ENCODE results near the gene FXYD5.

FXYD5 gene

DNA sequence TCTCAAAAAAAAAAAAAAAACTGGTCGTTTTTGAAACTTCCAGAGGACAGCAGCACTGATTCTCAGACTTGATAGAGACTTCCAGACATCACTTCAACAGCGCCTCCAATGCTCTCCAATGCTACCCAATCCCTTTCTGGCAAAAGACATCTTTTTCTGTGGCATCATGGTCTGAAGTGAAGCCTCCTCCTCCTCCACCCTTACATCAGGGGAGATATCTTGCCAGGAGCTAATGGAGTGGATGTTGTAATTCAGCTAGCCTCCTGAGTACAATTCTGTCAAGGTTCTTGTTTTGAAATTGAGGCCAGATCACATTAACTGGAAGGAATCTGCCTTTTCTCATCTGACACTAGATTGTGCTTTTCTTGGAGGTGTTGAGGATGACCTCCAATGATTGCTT lies 24.2 kb downstream of the FXYD5 start:
- no peaks in the 10 kb centered on the region for H3K27me3 ChIP-seq (ENCODE audit: insufficient read depth, poor library complexity, severe bottlenecking)
- DNase-seq (ENCODE audit: low read depth in 1 of 2, low spot score in 1 of 2): no peak
- H3K4me3 ChIP-seq (replicated peaks; ENCODE audit: insufficient read depth, low read length): no peak overlapping the region
- TF ChIP-seq POLR2AphosphoS5 (IDR thresholded peaks at IDR 0.05; ENCODE audit: low read depth) (no peak), SPI1 (IDR thresholded peaks at IDR 0.05; ENCODE audit: borderline replicate concordance, low read depth) (no peak), GABPA (IDR thresholded peaks at IDR 0.05; ENCODE audit: low read depth) (no peak)
- TF ChIP-seq, protein P1, sequence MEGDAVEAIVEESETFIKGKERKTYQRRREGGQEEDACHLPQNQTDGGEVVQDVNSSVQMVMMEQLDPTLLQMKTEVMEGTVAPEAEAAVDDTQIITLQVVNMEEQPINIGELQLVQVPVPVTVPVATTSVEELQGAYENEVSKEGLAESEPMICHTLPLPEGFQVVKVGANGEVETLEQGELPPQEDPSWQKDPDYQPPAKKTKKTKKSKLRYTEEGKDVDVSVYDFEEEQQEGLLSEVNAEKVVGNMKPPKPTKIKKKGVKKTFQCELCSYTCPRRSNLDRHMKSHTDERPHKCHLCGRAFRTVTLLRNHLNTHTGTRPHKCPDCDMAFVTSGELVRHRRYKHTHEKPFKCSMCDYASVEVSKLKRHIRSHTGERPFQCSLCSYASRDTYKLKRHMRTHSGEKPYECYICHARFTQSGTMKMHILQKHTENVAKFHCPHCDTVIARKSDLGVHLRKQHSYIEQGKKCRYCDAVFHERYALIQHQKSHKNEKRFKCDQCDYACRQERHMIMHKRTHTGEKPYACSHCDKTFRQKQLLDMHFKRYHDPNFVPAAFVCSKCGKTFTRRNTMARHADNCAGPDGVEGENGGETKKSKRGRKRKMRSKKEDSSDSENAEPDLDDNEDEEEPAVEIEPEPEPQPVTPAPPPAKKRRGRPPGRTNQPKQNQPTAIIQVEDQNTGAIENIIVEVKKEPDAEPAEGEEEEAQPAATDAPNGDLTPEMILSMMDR (IDR thresholded peaks at IDR 0.05; ENCODE audit: insufficient read depth, low read length): no peak
- TF ChIP-seq, protein P2, sequence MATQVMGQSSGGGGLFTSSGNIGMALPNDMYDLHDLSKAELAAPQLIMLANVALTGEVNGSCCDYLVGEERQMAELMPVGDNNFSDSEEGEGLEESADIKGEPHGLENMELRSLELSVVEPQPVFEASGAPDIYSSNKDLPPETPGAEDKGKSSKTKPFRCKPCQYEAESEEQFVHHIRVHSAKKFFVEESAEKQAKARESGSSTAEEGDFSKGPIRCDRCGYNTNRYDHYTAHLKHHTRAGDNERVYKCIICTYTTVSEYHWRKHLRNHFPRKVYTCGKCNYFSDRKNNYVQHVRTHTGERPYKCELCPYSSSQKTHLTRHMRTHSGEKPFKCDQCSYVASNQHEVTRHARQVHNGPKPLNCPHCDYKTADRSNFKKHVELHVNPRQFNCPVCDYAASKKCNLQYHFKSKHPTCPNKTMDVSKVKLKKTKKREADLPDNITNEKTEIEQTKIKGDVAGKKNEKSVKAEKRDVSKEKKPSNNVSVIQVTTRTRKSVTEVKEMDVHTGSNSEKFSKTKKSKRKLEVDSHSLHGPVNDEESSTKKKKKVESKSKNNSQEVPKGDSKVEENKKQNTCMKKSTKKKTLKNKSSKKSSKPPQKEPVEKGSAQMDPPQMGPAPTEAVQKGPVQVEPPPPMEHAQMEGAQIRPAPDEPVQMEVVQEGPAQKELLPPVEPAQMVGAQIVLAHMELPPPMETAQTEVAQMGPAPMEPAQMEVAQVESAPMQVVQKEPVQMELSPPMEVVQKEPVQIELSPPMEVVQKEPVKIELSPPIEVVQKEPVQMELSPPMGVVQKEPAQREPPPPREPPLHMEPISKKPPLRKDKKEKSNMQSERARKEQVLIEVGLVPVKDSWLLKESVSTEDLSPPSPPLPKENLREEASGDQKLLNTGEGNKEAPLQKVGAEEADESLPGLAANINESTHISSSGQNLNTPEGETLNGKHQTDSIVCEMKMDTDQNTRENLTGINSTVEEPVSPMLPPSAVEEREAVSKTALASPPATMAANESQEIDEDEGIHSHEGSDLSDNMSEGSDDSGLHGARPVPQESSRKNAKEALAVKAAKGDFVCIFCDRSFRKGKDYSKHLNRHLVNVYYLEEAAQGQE (IDR thresholded peaks at IDR 0.05; ENCODE audit: insufficient replicate concordance, low read depth): no peak
- H3K27ac ChIP-seq (replicated peaks): no peak overlapping the region

DNA sequence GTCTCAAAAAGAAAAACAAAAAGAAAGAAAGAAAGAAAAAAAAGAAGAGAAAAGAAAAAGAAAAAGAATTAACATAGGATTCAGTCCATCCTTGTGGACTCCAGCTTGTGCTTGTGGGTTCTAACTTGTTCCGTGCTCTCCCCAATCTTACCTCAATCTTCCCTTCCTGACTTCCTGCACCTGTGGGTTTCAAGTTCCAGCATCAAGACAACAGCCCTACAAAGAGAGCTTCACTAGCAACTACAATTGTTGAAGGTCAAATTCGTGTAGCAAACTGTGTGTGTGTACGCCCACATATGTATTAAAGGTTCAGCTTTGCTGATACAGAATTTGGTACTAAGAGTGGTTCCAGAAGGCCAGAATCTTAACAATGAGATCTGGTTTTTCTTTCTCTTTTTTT lies 25.3 kb downstream of the FXYD5 start:
- TF ChIP-seq, protein P1 (IDR thresholded peaks at IDR 0.05; ENCODE audit: insufficient read depth, low read length): no peak
- no peak for TF ChIP-seq SPI1 (IDR thresholded peaks at IDR 0.05; ENCODE audit: borderline replicate concordance, low read depth)
- TF ChIP-seq, protein P2 (IDR thresholded peaks at IDR 0.05; ENCODE audit: insufficient replicate concordance, low read depth): no peak
- no peak for TF ChIP-seq GABPA (IDR thresholded peaks at IDR 0.05; ENCODE audit: low read depth)
- TF ChIP-seq POLR2AphosphoS5 (IDR thresholded peaks at IDR 0.05; ENCODE audit: low read depth): no peak
- no peak overlapping the region for H3K4me3 ChIP-seq (replicated peaks; ENCODE audit: insufficient read depth, low read length)
- H3K27ac ChIP-seq (replicated peaks): no peak overlapping the region
- DNase-seq (ENCODE audit: low read depth in 1 of 2, low spot score in 1 of 2): no peak
- no peaks in the 10 kb centered on the region for H3K27me3 ChIP-seq (ENCODE audit: insufficient read depth, poor library complexity, severe bottlenecking)

DNA sequence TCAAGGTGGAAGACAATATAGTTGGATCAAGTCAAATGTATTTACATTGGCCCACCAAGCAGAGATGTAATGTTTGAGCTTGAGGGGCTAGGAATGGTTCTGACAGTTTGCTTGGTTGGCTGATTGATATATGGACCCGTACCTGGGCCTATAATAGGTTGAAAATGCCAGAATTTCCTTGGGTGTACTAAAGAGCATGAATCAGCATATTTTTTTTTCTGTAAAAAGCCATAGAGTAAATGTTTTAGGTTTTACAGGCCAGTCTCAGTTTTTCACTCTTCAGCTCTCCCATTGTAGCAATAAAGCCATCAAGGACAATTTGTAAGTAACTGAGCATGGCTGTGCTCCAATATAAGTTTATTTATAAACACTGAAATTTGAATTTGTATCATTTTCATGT lies 26.9 kb downstream of the FXYD5 start:
- TF ChIP-seq SPI1 (IDR thresholded peaks at IDR 0.05; ENCODE audit: borderline replicate concordance, low read depth): no peak
- TF ChIP-seq, protein P2 (IDR thresholded peaks at IDR 0.05; ENCODE audit: insufficient replicate concordance, low read depth): no peak
- TF ChIP-seq POLR2AphosphoS5 (IDR thresholded peaks at IDR 0.05; ENCODE audit: low read depth): no peak
- TF ChIP-seq, protein P1 (IDR thresholded peaks at IDR 0.05; ENCODE audit: insufficient read depth, low read length): no peak
- TF ChIP-seq GABPA (IDR thresholded peaks at IDR 0.05; ENCODE audit: low read depth): no peak
- H3K4me3 ChIP-seq (replicated peaks; ENCODE audit: insufficient read depth, low read length): no peak overlapping the region

More for the DNA sequence above, 26.9 kb downstream of the FXYD5 start:
- no peaks in the 10 kb centered on the region for H3K27me3 ChIP-seq (ENCODE audit: insufficient read depth, poor library complexity, severe bottlenecking)
- no peak overlapping the region for H3K27ac ChIP-seq (replicated peaks)
- no peak for DNase-seq (ENCODE audit: low read depth in 1 of 2, low spot score in 1 of 2)
